HK-2 (cell line): ENCODE results near the gene PSRC1.

Experiments
- DNase-seq: peaks from one replicate; pipeline ENCODE4 v3.0.0-alpha.2; 2018; ENCODE audit not compliant: unreplicated experiment

The PSRC1 gene

DNA sequence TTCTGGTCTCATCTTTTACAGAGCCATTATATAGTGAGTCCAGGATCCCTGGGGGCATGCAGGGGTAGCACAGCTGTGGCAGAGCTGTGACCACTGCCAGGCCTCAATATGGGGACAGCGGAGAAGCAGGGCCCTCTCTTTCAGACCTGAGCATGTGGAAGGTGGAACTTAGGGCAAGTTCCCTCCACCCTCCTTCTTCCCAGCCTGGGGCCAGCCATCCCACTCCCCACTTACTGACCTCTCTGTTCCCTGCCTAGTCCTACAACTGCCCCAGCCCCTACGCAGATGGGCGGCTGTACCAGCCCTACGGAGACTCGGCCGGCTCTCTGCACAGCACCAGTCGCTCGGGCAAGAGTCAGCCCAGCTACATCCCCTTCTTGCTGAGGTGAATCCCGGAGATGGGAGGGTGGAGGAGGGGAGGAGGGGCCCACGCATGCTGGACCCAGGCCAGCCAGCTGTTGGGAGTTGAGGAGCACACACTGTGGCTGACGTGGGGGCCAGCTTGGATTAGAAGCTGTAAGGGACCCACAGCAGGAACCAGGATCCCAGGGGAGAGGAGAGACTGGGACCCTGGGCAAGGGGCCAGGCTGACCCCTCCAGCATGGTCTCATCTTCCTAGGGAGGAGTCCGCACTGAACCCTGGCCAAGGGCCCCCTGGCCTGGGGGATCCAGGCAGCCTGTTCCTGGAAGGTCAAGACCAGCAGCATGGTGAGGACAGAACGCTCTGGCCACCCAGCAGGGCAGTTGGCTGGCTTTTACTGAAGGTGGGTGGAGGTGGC, 10.7 kb downstream of the PSRC1 start:
- no peak for DNase-seq

DNA sequence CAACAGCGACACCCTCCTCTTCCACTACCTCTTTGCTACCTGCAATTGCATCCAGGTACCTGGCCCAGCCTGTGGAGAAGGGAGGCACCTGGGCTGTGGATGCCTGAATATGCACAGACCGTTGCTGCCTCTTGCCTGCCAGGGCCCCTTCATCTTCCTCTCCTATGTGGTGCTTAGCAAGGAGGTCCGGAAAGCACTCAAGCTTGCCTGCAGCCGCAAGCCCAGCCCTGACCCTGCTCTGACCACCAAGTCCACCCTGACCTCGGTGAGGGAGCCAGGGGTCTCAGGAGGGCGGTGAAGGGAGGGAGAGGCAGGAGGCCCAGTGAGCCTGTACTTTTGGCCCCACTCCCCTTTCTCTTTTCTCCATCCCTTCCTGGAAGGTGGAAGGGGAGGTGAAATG, 11.5 kb downstream of the PSRC1 start:
- no peak for DNase-seq

DNA sequence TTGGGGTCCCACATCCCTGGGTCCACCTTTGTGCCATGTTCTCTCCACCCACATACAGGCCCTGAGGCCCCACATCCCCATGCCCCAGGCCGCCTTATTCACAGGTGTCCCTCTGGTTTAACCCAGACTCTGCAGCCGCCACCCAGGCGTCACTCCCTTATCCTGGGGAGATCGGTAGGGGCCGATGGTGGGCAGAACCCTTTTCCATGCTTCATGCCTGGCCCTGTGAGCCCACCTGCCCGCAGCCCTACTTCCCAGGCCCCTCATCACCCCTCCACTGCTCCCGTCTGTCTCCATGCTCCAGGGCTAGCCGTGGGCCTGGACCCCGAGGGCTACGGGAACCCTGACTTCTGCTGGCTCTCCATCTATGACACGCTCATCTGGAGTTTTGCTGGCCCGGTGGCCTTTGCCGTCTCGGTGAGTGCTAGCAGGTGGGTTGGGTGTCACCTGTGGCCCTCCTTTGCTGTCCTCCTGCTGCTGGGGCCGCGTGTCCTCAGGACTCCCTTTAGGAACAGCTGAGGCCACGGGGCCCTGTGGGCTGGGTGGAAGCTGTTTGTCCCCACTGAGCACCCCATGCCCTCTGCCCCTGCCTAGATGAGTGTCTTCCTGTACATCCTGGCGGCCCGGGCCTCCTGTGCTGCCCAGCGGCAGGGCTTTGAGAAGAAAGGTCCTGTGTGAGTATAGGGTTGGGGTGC, 12.2 kb downstream of the PSRC1 start:
- DNase-seq: no peak

DNA sequence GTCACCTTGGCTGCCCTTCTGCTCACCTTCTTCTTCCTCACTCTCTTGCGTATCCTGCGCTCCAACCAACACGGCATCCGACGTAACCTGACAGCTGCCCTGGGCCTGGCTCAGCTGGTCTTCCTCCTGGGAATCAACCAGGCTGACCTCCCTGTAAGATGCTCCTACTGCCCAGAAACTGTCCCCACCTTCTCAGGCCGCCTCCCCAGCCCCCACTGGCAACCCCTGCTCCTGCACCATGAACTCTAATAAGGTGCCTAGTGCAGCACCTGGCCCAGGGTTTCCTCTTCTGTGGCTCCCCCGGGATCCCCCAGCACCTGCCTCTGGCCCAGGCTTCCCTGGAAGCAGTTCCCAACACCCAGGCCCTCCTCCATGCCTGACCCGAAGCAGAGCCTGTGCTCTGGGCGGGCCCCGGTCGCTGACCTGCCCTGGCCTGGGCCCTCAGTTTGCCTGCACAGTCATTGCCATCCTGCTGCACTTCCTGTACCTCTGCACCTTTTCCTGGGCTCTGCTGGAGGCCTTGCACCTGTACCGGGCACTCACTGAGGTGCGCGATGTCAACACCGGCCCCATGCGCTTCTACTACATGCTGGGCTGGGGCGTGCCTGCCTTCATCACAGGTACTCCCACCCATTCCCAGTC, 12.8 kb downstream of the PSRC1 start:
- DNase-seq: no peak

- DNase-seq: no peak
Observed at GRCh38 chr1:109269212-109269980, 13.5 kb downstream of the PSRC1 start.

DNA sequence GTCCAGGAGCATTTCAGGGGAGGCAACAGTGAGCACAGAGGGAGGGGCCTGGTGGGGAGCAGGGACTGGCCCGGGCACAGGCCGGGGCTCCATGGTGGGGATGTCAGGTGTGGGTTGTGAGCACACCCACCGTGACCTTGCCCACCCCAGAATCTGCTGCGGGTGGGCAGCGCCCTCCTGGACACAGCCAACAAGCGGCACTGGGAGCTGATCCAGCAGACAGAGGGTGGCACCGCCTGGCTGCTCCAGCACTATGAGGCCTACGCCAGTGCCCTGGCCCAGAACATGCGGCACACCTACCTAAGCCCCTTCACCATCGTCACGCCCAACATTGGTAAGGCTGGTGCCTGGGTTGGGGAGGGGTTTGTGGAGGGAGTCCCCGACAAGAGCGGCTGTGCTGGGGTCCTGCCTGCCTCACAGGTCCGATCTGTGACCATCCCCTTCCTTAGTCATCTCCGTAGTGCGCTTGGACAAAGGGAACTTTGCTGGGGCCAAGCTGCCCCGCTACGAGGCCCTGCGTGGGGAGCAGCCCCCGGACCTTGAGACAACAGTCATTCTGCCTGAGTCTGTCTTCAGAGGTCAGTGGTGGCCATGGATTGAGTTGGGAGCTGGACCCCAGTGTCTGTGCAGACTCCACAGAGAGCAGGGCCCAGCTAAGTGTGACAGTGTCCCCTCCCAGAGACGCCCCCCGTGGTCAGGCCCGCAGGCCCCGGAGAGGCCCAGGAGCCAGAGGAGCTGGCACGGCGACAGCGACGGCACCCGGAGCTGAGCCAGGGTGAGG, 14.3 kb downstream of the PSRC1 start:
- no peak for DNase-seq

- no peak for DNase-seq
Observed at GRCh38 chr1:109267743-109268300, 15.1 kb downstream of the PSRC1 start.

GRCh38 chr1:109266965-109267364, 16.0 kb downstream of the PSRC1 start:
- no peak for DNase-seq

- no peak for DNase-seq
Observed at GRCh38 chr1:109265741-109266330, 17.1 kb downstream of the PSRC1 start.

DNA sequence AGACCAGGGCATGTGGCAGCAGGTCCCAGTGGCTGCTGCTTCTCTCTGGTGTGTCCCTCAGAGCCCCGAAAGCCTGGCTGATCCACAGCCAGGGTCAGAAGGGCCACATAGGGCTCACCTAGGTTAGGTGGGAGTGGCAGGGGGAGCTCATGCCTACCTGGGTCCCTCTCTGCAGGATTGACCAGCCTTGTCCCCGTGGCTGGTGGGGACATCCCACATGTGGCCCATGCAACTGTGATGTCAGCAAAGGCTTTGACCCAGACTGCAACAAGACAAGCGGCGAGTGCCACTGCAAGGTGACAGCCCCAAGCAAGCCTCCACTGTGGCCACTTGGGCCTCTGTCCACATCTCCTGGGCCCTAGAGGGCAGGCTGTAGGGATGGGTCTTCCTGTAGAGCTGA, 17.9 kb downstream of the PSRC1 start:
- no peak for DNase-seq

GRCh38 chr1:109264379-109264755, 18.6 kb downstream of the PSRC1 start:
- DNase-seq: no peak

DNA sequence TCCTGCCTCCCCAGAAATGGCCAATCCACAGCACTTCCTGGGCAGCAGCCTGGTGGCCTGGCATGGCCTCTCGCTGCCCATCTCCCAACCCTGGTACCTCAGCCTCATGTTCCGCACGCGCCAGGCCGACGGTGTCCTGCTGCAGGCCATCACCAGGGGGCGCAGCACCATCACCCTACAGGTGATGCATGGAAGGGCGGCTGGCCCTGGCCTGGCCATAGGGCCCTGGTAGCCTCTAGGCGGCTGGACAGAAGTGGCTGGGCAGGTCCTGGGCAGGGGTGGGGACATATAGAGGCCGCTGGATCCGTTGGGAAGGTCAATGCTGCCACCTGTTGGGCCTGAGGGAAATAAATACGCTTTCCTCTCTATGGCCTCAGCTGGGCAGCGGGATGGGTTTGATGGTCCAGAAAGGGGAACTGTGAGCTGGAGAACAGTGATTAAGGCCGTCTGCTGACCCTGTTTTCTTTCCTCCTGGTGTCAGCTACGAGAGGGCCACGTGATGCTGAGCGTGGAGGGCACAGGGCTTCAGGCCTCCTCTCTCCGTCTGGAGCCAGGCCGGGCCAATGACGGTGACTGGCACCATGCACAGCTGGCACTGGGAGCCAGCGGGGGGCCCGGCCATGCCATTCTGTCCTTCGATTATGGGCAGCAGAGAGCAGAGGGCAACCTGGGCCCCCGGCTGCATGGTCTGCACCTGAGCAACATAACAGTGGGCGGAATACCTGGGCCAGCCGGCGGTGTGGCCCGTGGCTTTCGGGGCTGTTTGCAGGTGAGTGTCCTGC, 19.2 kb downstream of the PSRC1 start:
- DNase-seq: peak; percentile 90

GRCh38 chr1:109263234-109263596, 19.7 kb downstream of the PSRC1 start:
- no peak for DNase-seq

GRCh38 chr1:109262231-109263055, 20.5 kb downstream of the PSRC1 start:
- no peak for DNase-seq

- DNase-seq: no peak
Observed at GRCh38 chr1:109261578-109261977, 21.4 kb downstream of the PSRC1 start.

- no peak for DNase-seq
Observed at GRCh38 chr1:109261006-109261405, 21.9 kb downstream of the PSRC1 start.

DNA sequence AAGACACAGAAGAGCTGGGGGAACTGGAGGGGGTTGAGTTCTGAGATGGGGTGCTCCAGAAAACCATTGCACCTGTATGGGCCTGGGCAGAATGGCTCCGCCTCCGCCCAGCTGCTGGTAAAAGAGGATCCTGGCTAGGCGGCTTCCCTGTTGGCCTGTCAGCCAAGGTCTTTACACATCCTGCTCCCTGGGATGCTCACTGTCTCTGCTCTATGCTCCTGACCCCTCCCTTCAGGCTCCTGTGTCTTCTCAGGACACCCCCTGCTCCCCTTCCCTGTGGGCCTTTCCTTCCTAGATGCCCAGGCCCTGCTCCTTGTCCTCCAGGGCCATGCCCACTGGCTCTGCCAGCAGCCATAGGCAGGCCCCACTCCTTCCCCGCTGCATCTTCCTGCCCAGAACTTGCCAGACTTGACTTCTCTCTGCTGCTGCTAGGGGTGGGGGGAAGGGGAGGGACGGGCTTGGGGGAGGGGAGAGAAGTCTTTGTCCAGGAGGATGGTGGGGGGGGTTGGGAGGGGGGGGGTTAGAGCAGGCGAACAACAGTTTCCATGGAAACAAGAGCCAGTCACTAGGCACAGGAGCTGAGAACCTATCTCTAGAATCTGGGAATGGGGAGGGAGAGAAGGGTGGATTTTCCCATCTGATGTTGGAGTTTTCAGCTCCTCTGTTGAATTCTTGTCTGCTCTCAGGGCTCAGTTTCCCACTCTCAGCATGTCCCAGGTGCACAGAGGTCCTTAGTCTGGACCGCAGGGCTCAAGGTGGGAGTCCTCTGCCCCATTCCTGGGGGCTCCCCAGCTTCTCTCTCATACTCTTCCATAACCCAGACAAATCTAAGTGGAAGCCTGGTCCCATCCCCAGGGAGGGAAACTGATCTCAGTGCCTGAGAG, 23.0 kb downstream of the PSRC1 start:
- DNase-seq: no peak
